HG02870 (cell line): ENCODE data around the gene TEAD1.

Experiments used
- ATAC-seq: cut with Tn5 transposase; IDR thresholded peaks from one replicate; pipeline ENCODE4 v1.9.1; 2021; ENCODE audit warnings: mild to moderate bottlenecking, moderate library complexity; ENCODE audit not compliant: unreplicated experiment

Gene TEAD1

GRCh38 chr11:12918667-12919066 is 244.4 kb downstream of the TEAD1 start:
- no peak for ATAC-seq

GRCh38 chr11:12922418-12922817 is 248.2 kb downstream of the TEAD1 start:
- ATAC-seq: no peak

DNA sequence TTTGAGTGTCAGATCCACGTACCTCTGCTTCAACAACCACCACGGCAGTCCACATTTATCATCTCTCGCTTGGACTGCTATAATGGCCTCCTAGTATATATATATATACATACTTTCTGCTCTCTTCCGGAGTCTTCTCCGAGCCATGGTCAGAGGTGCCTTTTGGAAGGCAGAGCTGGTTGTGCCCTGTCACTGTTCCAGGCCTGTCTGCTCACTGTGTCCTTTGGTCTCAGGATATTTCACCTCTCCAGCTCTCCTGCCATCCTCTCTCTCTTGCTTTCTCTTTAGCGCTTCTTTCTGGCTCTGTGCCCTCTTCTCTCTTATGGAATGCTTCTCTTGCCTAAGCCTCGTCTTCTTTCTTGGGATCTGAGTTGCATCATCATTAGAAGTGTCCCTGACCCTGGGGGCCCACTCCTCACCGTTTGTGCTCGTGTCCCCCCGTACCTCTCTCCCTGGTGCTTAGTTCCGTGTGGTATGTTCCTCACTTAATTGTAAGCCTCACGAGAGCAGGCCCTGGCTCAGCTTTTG is 248.8 kb downstream of the TEAD1 start:
- ATAC-seq: no peak

DNA sequence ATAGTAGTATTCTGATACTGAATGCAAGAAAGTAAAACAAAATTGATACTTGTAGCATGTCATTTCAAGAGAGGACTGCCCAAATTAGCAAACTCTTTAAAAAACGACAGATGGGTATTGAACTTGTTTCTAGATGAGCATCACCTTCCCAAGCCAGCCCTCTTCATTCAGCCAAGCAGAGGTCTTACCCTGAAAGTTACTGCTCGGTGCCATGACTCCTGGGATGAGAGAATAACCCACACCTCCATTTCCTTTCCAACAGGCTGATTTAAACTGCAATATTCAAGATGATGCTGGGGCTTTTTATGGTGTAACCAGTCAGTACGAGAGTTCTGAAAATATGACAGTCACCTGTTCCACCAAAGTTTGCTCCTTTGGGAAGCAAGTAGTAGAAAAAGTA is 250.4 kb downstream of the TEAD1 start:
- ATAC-seq: no peak

DNA sequence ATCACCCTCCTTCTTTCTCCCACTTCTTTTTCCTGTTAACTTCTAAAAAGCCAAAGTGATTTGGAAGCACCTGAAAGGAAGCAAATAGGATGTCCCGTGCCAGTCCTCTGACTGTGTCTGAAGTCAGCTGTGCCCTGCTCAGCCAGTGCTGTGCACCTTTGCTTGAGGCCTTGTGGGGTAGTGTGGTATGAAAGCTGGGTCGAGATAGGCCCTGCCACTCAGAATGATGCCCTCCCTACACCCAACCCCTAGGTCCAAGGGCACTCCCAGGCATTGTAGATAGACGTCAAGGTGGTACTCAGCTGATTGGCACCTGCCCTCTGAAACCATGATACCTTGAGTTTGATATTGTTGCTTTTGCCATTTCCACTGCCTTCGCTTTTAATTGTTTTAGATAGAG is 251.3 kb downstream of the TEAD1 start:
- no peak for ATAC-seq

GRCh38 chr11:12927221-12927620 is 253.0 kb downstream of the TEAD1 start:
- no peak for ATAC-seq

GRCh38 chr11:12927886-12928285 is 253.7 kb downstream of the TEAD1 start:
- ATAC-seq: no peak

DNA sequence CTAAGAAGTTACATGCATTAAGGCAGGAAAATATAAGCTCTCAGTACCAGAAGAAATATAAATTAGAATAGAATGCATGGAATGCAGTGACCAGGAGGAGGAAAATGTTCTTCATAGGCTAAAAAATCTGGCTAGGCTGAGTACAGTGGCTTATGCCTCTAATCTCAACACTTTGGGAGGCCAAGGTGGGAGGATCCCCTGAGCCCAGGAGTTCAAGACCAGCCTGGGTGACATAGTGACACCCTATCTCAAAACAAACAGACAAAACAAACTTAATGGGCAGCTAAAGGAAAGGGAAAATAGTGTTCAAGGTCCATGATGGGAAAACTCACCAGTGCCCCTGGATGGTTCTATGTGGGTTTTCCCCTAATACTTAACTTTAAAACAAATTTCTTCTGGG is 256.6 kb downstream of the TEAD1 start:
- no peak for ATAC-seq

- no peak for ATAC-seq
Observed at GRCh38 chr11:12932485-12932884, 258.3 kb downstream of the TEAD1 start.

DNA sequence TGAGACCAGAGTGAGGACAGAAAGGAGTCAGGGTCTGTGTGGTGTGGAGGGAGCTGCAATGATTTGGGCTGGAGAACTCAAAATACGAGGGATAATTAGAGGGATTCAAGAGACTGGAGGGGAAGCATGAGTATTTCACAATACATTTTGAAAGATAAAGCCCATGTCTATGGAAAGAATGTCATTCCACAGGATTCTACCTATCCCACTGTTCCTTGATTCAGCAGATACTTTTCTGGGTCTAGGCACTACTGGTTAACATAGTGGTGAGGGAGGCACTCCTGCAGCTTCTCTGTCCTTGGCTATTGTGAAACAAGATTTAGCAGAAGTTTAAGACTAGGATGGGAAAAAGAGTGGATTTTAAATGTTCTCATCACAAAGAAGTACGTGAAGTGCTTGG is 262.0 kb downstream of the TEAD1 start:
- ATAC-seq: no peak

DNA sequence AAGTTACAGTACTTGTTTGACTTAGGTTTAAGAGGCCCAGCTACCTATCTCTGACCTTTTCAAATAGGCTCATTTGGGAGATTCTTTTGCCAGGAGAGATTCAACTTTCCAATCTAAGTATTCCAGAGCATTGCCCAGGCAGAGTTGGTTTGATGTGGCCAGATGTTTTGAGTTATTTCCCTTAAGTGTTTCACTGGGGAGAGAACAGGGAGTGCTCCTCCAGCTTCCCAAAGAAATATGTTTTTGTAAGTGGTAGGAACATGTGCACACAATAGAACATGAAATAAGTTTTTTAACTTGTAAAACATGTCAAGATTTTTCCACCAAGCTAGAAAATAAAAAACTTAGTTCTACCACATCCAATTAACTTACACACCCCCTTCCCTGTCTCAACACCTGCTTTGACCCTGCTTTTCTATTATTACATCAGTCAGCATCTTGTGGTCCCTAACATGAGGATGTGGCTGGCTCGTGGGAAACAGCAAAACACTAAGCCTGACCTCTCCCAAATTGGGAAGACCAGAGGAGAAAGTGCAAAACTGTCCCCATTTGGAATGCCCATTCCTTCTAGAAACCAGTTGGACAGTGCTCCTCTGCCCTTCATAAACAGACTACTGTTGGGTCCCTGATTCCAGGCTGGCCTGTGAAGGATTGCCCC is 264.5 kb downstream of the TEAD1 start:
- no peak for ATAC-seq

- ATAC-seq: no peak
Observed at GRCh38 chr11:12941671-12942070, 267.4 kb downstream of the TEAD1 start.

- no peak for ATAC-seq
Observed at GRCh38 chr11:12942157-12942556, 267.9 kb downstream of the TEAD1 start.

DNA sequence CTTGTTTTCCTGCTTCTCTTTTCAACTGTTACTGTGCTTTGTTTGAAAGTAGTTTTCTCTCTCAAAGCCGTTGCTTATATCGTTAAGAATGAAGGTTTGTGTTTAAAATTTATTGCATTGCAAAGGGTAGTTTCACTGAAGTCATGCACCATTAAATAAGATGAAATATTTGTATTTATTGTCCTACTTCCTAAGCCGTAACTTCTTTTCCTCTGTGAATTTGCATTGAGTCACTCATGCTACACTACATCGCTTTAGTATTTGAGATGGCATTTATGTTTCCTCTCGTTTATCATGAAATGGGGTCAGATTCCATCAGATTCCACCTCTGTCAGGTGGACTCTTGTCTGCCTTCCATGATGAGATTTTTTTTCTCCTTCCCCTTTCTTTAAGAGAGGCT is 269.1 kb downstream of the TEAD1 start:
- ATAC-seq: no peak

DNA sequence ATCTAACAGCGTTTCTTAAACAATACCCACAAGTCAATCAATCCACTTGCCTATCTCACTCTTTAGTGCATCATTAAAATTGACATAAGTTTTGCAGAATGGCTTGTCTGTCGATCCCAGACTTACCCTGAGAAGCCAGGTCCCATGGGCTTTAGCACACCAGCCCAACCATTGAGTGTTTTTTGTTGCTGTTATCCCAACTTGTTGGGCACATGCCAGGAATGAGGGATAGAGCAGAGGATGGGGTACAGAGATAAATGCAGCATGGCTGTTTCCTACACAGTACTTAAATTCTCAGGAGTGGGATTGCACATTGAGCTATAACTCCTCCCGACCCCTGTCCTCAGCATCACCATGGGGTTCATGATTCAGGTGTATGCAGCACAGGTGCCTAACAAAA is 270.7 kb downstream of the TEAD1 start:
- no peak for ATAC-seq

DNA sequence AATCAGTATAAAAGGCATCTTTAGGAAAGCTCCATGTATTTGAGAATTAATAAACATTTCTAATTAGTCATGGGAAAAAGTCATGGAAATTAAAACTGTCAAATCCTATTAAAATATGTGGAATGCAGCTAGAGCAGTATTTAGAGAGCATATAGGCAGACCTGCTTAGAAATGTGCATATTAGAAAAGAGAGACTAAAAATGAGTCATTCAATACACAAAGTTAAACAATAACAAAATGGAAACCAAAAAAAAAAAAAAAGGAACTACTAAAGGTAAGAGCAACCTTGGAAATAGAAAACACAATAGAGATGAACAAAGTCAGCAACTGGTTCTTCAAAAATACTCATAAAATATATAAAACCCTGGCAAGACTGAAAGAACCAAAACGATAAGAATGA is 275.2 kb downstream of the TEAD1 start:
- ATAC-seq: no peak

- ATAC-seq: no peak
Observed at GRCh38 chr11:12950670-12951069, 276.4 kb downstream of the TEAD1 start.

DNA sequence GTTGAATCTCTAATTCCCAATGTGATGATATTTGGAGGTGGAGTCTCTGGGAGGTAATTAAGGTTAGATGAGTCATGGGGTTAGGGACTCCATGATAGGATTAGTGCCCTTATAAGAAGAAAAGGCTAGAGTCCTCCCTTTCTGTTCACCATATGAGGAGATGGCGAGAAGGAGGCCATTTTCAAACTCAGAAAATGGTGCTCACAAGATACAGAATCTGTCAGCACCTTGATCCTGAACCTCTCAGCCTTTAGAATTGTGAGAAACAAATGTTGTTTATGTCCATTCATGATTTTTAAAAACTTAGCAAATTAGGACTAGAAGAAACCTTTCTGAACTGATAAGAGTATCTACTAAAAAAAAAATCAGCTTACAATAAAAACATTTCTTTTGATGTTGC is 277.2 kb downstream of the TEAD1 start:
- no peak for ATAC-seq

GRCh38 chr11:12952094-12952493 is 277.9 kb downstream of the TEAD1 start:
- ATAC-seq: no peak

- no peak for ATAC-seq
Observed at GRCh38 chr11:12958986-12959385, 284.8 kb downstream of the TEAD1 start.

- no peak for ATAC-seq
Observed at GRCh38 chr11:12961615-12962014, 287.4 kb downstream of the TEAD1 start.

DNA sequence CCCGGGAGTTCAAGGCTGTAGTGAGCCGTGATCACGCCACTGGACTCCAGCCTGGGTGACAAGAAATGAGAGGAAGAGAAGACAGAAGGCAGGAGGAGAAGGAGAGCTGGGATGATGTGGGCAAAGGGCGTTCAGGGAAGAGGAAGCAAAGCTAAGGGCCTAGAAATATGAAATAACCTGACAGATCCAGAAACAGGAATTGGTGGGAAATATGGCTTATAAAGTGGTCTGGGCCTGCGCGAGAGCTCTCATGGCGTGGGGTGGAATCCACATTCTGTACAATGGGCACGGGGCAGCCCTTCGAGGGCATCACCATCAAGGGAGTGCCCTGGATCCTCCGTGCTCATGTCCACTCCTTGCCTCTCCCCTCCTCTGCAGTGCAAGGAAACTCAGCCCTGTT is 288.1 kb downstream of the TEAD1 start:
- no peak for ATAC-seq

- ATAC-seq: no peak
Observed at GRCh38 chr11:12963051-12963450, 288.8 kb downstream of the TEAD1 start.
